GM06990 (cell line): ENCODE measurements around the gene MAP7D2.

Experiments
- DNase-seq: peaks from one replicate; pipeline ENCODE4 v3.0.0-alpha.2; 2011; ENCODE audit not compliant: insufficient read length; ENCODE audit errors: extremely low read depth
- H3K27me3 ChIP-seq: replicated peaks from 2 replicates; pipeline ENCODE4 v1.6.0; 2011; ENCODE audit warnings: low read length; ENCODE audit not compliant: control insufficient read depth, insufficient read depth
- H3K36me3 ChIP-seq: 2 replicates; pipeline ENCODE4 v1.5.1; 2011; ENCODE audit warnings: low read length; ENCODE audit not compliant: control insufficient read depth, insufficient read depth
- H3K4me3 ChIP-seq: replicated peaks from 2 replicates; pipeline ENCODE4 v1.5.1; 2011; ENCODE audit warnings: low read depth, mild to moderate bottlenecking, control low read depth, low read length
- TF ChIP-seq, protein P1 (sequence below): IDR thresholded peaks from 2 replicates; pipeline ENCODE4 v1.5.1; 2011; ENCODE audit warnings: low read length, control low read depth, mild to moderate bottlenecking, inconsistent platforms; ENCODE audit not compliant: insufficient read depth, poor library complexity, severe bottlenecking

Gene MAP7D2

DNA sequence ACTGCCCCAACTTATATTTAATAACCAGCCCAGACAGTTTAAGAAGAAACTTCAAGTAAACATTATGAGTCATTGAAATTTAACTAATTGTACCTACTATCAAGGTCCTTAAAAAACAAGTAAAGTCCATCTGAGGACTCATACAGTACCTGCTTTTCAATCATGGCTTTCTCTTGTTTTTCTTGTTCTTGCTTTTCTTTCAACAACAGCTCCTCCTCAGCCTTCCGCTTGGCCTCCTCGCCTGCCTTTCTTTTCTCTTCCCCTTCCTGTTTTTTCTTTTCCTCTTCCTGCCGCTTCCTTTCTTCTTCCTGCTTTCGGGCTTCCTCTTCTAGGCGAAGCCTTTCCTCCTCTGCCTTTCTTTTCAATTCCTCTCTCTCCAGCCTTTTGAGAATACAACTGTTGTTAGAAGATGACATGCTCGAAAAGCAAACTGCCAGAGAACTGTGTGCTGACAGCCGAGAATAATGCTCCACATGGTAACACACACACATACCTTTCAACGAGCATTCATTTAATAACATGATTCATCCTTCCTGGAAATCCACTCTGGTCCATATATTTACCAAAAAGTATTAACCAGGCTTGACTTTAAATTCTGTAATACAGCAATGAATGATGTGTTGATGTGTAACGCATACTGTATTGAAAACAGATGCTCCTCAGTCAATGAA, 100.6 kb downstream of the MAP7D2 start:
- no peak for DNase-seq
- TF ChIP-seq, protein P1, sequence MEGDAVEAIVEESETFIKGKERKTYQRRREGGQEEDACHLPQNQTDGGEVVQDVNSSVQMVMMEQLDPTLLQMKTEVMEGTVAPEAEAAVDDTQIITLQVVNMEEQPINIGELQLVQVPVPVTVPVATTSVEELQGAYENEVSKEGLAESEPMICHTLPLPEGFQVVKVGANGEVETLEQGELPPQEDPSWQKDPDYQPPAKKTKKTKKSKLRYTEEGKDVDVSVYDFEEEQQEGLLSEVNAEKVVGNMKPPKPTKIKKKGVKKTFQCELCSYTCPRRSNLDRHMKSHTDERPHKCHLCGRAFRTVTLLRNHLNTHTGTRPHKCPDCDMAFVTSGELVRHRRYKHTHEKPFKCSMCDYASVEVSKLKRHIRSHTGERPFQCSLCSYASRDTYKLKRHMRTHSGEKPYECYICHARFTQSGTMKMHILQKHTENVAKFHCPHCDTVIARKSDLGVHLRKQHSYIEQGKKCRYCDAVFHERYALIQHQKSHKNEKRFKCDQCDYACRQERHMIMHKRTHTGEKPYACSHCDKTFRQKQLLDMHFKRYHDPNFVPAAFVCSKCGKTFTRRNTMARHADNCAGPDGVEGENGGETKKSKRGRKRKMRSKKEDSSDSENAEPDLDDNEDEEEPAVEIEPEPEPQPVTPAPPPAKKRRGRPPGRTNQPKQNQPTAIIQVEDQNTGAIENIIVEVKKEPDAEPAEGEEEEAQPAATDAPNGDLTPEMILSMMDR: no peak
- H3K36me3 ChIP-seq: no peaks in the 10 kb centered on the region
- no peaks in the 10 kb centered on the region for H3K27me3 ChIP-seq
- no peak overlapping the region for H3K4me3 ChIP-seq

DNA sequence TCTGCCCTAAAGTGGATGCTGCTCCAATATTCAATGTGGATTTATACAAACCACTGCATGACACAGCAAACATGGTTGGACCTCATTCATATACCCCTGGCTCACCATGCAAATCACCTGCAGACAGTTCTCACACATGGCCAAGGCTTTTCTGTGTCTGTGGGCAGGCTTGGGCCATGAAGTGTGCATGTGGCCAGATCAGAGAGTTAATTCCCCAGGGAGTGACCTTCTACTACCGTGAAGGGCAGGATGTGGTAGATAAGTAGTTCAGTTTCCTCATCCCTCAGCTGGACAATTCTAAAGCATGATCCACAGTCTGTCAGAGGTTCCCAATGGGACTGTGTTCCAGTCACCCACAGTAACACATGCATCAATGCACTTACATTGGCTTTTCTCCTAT, 101.3 kb downstream of the MAP7D2 start:
- TF ChIP-seq, protein P1: no peak
- Histone ChIP-seq H3K27me3 (no peaks in the 10 kb centered on the region), H3K4me3 (no peak overlapping the region), H3K36me3 (no peaks in the 10 kb centered on the region)
- DNase-seq: no peak

DNA sequence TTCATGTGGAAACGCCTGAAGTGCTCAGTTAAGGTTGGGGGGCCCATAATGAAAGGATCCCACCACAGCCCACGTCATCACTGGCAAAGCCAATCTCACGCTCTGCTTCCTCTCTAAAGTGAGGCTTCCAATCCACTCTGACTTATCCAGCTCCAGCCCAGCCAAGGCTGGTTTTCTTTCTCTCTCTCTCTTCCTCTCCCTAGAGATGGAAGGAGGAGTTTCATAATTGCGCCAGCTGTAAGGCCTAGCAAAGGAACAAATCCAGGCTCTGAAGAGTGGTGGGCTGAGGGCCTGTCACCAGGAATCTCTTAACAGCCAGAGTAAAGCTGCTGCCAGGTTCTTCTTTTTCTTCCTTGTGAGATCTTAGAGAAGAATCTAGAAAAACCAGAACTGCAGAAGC, 105.1 kb downstream of the MAP7D2 start:
- Histone ChIP-seq H3K36me3 (no peaks in the 10 kb centered on the region), H3K27me3 (no peaks in the 10 kb centered on the region), H3K4me3 (no peak overlapping the region)
- TF ChIP-seq, protein P1: no peak
- DNase-seq: no peak

DNA sequence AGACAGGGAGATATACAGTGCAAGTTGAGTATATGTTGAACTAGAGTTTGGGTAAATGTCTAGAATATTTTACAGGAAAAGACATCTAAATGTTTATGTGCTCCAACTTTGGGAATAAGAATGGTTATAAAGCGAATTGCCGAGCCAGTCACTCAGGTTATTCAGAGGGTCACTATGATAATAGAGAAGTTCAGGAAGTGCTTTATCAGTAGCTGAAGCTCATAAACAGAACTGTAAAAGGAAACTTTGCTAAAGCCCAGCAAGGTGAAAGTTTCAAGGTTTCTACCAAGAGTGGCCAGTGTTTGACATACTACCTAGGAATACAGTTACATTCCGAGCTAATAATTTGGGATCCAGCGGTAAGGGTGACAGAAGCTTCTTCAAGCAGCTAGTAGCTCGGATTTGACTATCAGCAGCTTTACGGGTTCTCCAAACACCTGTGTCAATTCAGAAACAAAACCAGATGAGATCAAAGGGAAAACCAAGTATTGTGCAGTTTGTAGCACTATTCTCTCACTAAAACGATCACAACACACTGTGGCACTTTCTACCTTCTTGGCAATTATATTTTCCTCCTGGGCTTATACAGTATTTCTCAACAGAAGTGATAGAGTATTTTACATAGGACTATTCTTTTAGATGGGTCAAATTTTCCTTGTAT, 108.6 kb downstream of the MAP7D2 start:
- H3K27me3 ChIP-seq: no peaks in the 10 kb centered on the region
- no peak for DNase-seq
- H3K36me3 ChIP-seq: no peaks in the 10 kb centered on the region
- TF ChIP-seq, protein P1: no peak
- no peak overlapping the region for H3K4me3 ChIP-seq

DNA sequence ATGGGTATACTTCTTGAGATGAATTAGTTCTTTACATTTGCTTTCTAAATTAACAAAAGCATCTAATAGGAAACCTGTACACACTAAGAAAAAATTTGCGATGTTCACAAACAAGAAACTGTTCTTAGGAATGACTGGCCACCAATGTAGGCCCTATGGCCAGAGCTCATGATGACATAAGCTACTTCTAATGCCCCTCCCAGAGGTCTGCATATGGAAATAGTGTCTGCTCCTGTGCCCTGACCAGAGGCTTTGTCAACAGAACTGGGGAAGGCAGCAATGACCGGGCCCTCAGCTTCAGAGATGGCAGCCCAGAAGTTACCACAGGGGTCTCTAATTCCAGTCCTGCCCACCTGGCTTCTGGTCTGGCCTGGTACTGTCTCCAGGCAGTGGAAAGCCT, 110.8 kb downstream of the MAP7D2 start:
- no peak for DNase-seq
- no peaks in the 10 kb centered on the region for H3K36me3 ChIP-seq
- H3K27me3 ChIP-seq: no peaks in the 10 kb centered on the region
- H3K4me3 ChIP-seq: no peak overlapping the region
- TF ChIP-seq, protein P1: no peak
